Nucleus accumbens (tissue), 56 donors: ENCODE results near the gene SRCIN1.
A peak's percentile ranks its signal among the peaks of the same experiment; 100 is the strongest.

Experiments
- DNase-seq, 56 donors: peaks; one replicate each; lab custom pipeline; 2025; lab: John Stamatoyannopoulos, UW

SRCIN1 gene

GRCh38 chr17:38567350-38567749 is 38.4 kb downstream of the SRCIN1 start:
- no peak for DNase-seq

GRCh38 chr17:38566666-38567031 is 39.1 kb downstream of the SRCIN1 start:
- no peak for DNase-seq

- peak in 4 of 56 donors; percentile 15 to 41 (median 20) for DNase-seq
Observed at GRCh38 chr17:38565853-38566665, 39.7 kb downstream of the SRCIN1 start.

- peak in 17 of 56 donors; percentile 10 to 61 (median 25) for DNase-seq
Observed at GRCh38 chr17:38564869-38565268, 40.9 kb downstream of the SRCIN1 start.

- no peak for DNase-seq
Observed at GRCh38 chr17:38564254-38564837, 41.4 kb downstream of the SRCIN1 start.

- peak in 1 of 56 donors; percentile 25 for DNase-seq
Observed at GRCh38 chr17:38563362-38564253, 42.1 kb downstream of the SRCIN1 start.

- DNase-seq, result no peak
Observed at GRCh38 chr17:38562903-38563302, 42.8 kb downstream of the SRCIN1 start.

GRCh38 chr17:38562215-38562569 is 43.6 kb downstream of the SRCIN1 start:
- DNase-seq, result no peak

- no peak for DNase-seq
Observed at GRCh38 chr17:38561416-38562214, 44.1 kb downstream of the SRCIN1 start.

- no peak for DNase-seq
Observed at GRCh38 chr17:38560503-38561318, 45.0 kb downstream of the SRCIN1 start.

GRCh38 chr17:38559880-38560230 is 45.9 kb downstream of the SRCIN1 start:
- DNase-seq, result peak in 1 of 56 donors; percentile 31

- peak in 8 of 56 donors; percentile 19 to 39 (median 26) for DNase-seq
Observed at GRCh38 chr17:38559051-38559879, 46.5 kb downstream of the SRCIN1 start.

- peak in 5 of 56 donors; percentile 25 to 62 (median 37) for DNase-seq
Observed at GRCh38 chr17:38558728-38559050, 47.1 kb downstream of the SRCIN1 start.

GRCh38 chr17:38557836-38558727 is 47.7 kb downstream of the SRCIN1 start:
- DNase-seq, result peak in 55 of 56 donors; percentile 38 to 94 (median 82)

- no peak for DNase-seq
Observed at GRCh38 chr17:38557396-38557795, 48.4 kb downstream of the SRCIN1 start.

- DNase-seq, result no peak
Observed at GRCh38 chr17:38556239-38556638, 49.5 kb downstream of the SRCIN1 start.
